B cell (primary cell): ENCODE measurements around the gene TCF7L2.

Source experiments
- CTCF ChIP-seq: fragments of 200-600 bp; IDR thresholded peaks from one replicate; pipeline ENCODE4 v1.8.0; 2022; ENCODE audit warnings: antibody characterized with exemption, mild to moderate bottlenecking
- EZH2 ChIP-seq: IDR thresholded peaks from 2 replicates; pipeline ENCODE4 v1.6.1; 2012; ENCODE audit warnings: borderline replicate concordance, low read depth, mild to moderate bottlenecking, moderate library complexity, low read length; ENCODE audit not compliant: insufficient read depth, poor library complexity, severe bottlenecking

DNA sequence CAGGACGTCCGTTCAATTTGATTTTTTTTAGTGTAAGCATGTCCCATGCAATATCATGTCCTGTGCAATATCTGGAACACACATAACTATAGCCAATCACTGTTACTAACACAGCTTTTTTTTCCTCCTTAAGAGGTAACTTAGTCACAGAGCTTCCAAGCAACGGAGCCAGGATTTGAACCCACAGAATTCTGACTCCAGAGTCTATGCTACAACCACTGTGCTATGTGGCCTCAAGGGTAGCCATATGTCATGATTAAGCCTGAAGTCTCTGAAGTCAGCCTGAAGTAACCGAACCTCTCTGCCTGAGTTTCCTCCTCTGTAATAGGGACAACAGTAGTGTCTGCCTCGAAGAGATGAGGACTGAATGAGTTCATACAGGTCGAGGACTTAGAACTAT is 42.2 kb upstream of the TCF7L2 start:
- TF ChIP-seq CTCF (no peak), EZH2 (no peak)
